Kidney (tissue), 14 donors: Measurements from ENCODE around the gene HIVEP3. TPM values are rescaled to one million over a fixed set of nuclear protein-coding genes. Genes with fewer than 3 reads are reported as not detected.

Experiments
- DNase-seq, 5 donors: peaks; one replicate each; pipeline ENCODE4 v3.0.0-alpha.2; 2013 to 2020
- FAIRE-seq: peaks from 2 replicates; lab custom pipeline; 2012; peaks lifted over from hg19 to GRCh38; lab: Jason Lieb, UNC
- H3K27ac ChIP-seq, 2 donors: one replicate each; pipeline ENCODE4 v1.7.0; 2013; ENCODE audit warnings: low read depth in 2 of 2, low read length in 2 of 2, inconsistent platforms in 1 of 2
- H3K27me3 ChIP-seq: one replicate; pipeline ENCODE4 v1.7.1; 2013; ENCODE audit warnings: low read length, inconsistent platforms; ENCODE audit not compliant: control insufficient read depth, insufficient read depth
- H3K36me3 ChIP-seq, 3 donors: one replicate each; pipeline versions ENCODE4 v1.7.0 to v1.7.1; 2013; ENCODE audit warnings: low read length in 3 of 3, control low read depth in 1 of 3, inconsistent platforms in 1 of 3; ENCODE audit not compliant: insufficient read depth in 3 of 3, control insufficient read depth in 2 of 3
- H3K4me1 ChIP-seq, 3 donors: one replicate each; pipeline versions ENCODE4 v1.7.0 to v1.7.1; 2013; ENCODE audit warnings: low read length in 3 of 3, inconsistent platforms in 1 of 3, low read depth in 1 of 3; ENCODE audit not compliant: control insufficient read depth in 2 of 3, insufficient read depth in 2 of 3
- H3K4me3 ChIP-seq, 3 donors: one replicate each; pipeline versions ENCODE4 v1.7.0 to v1.8.1; 2013; ENCODE audit warnings: low read length in 3 of 3, control low read depth in 1 of 3, inconsistent platforms in 1 of 3
- H3K9ac ChIP-seq, 3 donors: one replicate each; pipeline versions ENCODE4 v1.7.0 to v1.7.1; 2013; ENCODE audit warnings: low read length in 3 of 3, control low read depth in 1 of 3, inconsistent platforms in 1 of 3
- H3K9me3 ChIP-seq, 3 donors: one replicate each; pipeline versions ENCODE4 v1.7.0 to v1.7.1; 2013; ENCODE audit warnings: low read length in 3 of 3, control low read depth in 1 of 3, inconsistent platforms in 1 of 3; ENCODE audit not compliant: control insufficient read depth in 2 of 3, insufficient read depth in 1 of 3
- CTCF ChIP-seq: IDR thresholded peaks from 3 replicates; pipeline ENCODE4 v1.5.1; 2012; ENCODE audit warnings: mild to moderate bottlenecking, moderate library complexity, borderline replicate concordance; ENCODE audit not compliant: insufficient read depth; ENCODE audit errors: extremely low read depth
- intact Hi-C: fragments of 100-400 bp; cut with DNase I; formaldehyde crosslinking; loops from one replicate; pipeline ENCODE4 v1.11.1; 2022
- polyA plus RNA-seq: library from polyadenylated mRNA; stranded (reverse); fragments of 350-450 nt; fragmentation: Illumina TruSeq; extraction: RNeasy Lipid Tissue Mini Kit (QIAGEN cat#74804); gene quantifications from one replicate; pipeline ENCODE4 v1.2.3, GENCODE V29; 2014; ENCODE audit warnings: low read depth, low replicate concordance; ENCODE audit not compliant: insufficient read depth
- total RNA-seq: library from RNA; stranded (reverse); fragmentation: NEBNext Ultra II Directional; extraction: Animal tissue kit (Norgen Biotek cat#: 25700); gene quantifications from one replicate; pipeline ENCODE4 v1.2.1, GENCODE V29; 2021
- donor health status: control.
- donor health status: control.
- donor health status: control.
- donor health status: control.
- donor health status: control.
- donor health status: DM: yes; HTN: yes; CAD: no.
- donor health status: Normal renal cell carcinoma (clear cell type).

Gene HIVEP3
- total and polyA plus RNA-seq, 2 donors from 2014 or later: 3.5 to 11.0 TPM

- DNase-seq (peak in 4 of 5 donors; percentile 61 to 78 (median 69)), FAIRE-seq (no peak)
- Histone ChIP-seq H3K27ac (no peak overlapping the region), H3K9ac (no peak overlapping the region), H3K9me3 (no peaks in the 10 kb centered on the region), H3K4me3 (no peak overlapping the region), H3K36me3 (no peaks in the 10 kb centered on the region), H3K27me3 (no peaks in the 10 kb centered on the region), H3K4me1 (peaks cover 4 to 25% (median 17%) of the 10 kb centered on the region in 3 donors)
- intact Hi-C loops: no loop called here
- TF ChIP-seq CTCF: no peak
These were observed 430.4 kb downstream of the HIVEP3 start for GRCh38 chr1:41488040-41488951.

DNA sequence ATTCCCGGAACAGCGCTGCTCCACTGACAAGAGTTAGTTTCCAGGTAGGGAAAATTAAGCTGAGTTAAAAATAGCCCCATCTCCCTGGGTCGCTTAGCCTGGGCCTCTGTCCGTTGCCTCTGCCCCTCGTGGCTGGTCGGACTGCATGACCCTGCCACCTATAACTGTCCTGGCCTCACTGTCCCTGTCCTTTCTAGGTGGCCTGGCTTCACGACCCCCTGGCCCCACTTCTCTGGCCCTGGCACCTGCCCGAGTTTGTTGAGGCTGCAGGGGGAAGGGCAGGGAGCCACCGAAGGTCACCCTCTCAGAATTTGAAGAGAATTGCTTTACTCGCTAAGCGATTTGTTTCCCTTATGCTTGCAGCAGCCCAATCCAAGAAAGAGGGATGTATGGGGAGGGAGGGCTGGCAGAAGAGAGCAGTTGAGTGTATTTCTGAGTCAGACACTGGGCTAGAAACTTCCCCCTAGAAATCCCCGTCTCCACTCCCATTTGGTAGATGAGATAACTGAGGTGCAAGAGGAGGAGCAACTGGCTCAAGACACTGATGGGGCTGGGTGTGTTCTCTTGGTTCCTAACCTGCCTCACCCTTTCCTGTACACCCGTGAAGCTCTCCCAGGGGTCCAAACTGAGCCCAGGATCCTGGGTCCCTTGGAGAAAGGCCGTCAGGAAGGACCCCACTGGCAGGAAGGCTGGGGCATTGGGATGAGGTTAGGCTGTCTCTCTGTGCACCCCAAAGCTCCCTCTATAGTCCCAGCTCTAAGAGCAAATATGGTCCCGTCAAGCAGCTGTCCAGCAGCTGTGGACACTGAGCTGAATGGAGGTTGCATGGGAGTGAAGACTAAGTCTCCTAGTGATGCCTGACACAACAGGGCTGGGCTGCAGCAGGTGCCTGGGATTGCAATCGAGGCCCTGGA lies 431.3 kb downstream of the HIVEP3 start:
- DNase-seq: peak in 2 of 5 donors; percentile 53 to 66
- no peak overlapping the region for H3K4me3 ChIP-seq
- H3K4me1 ChIP-seq: peaks cover 4 to 31% (median 23%) of the 10 kb centered on the region in 3 donors
- H3K9ac ChIP-seq: no peak overlapping the region
- intact Hi-C loops: no loop called here
- H3K36me3 ChIP-seq: no peaks in the 10 kb centered on the region
- no peak for FAIRE-seq
- H3K27ac ChIP-seq: peak overlapping the region in 1 of 2 donors; percentile 34
- H3K27me3 ChIP-seq: no peaks in the 10 kb centered on the region
- H3K9me3 ChIP-seq: no peaks in the 10 kb centered on the region
- no peak for TF ChIP-seq CTCF

GRCh38 chr1:41486371-41487125 lies 432.2 kb downstream of the HIVEP3 start:
- H3K9me3 ChIP-seq: no peaks in the 10 kb centered on the region
- FAIRE-seq (no peak), DNase-seq (peak in 4 of 5 donors; percentile 71 to 81 (median 78))
- no peaks in the 10 kb centered on the region for H3K36me3 ChIP-seq
- no peak overlapping the region for H3K4me3 ChIP-seq
- intact Hi-C loops: no loop called here
- no peak for TF ChIP-seq CTCF
- peaks cover 4 to 31% (median 23%) of the 10 kb centered on the region in 3 donors for H3K4me1 ChIP-seq
- peak overlapping the region in 1 of 3 donors; percentile 51 for H3K9ac ChIP-seq
- peak overlapping the region in 1 of 2 donors; percentile 44 for H3K27ac ChIP-seq
- H3K27me3 ChIP-seq: no peaks in the 10 kb centered on the region
